Activated CD8-positive, alpha-beta memory T cell treated with anti-CD3 and anti-CD28 coated beads, Interleukin-2, amount 50 U/mL, for 48 hours (primary cell): ENCODE data around the gene UBA6.
"Not testable (repeated sequence)": the region's sequence is repeated elsewhere in the genome, so short reads cannot be mapped to it uniquely, and the experiment has no call there.

ENCODE experiments used
- DNase-seq: peaks from one replicate; pipeline ENCODE4 v3.0.0-alpha.2; 2020

Gene UBA6

GRCh38 chr4:67713529-67714247, 12.7 kb upstream of the UBA6 start:
- DNase-seq = no peak

GRCh38 chr4:67712650-67713528, 11.9 kb upstream of the UBA6 start:
- no peak for DNase-seq

- DNase-seq = no peak
Measured at GRCh38 chr4:67712000-67712625, 11.2 kb upstream of the UBA6 start.

GRCh38 chr4:67706682-67707081, 5.7 kb upstream of the UBA6 start:
- DNase-seq = not testable (repeated sequence)

- DNase-seq = no peak
Measured at GRCh38 chr4:67704843-67705242, 3.9 kb upstream of the UBA6 start.

- DNase-seq = no peak
Measured at GRCh38 chr4:67702166-67702565, 1.2 kb upstream of the UBA6 start.

- DNase-seq = no peak
Measured at GRCh38 chr4:67701517-67701850, 529 bp upstream of the UBA6 start.

- DNase-seq = no peak
Measured at GRCh38 chr4:67700116-67700737, 728 bp downstream of the UBA6 start.

- no peak for DNase-seq
Measured at GRCh38 chr4:67699603-67700002, 1.4 kb downstream of the UBA6 start.

GRCh38 chr4:67697860-67698687, 2.9 kb downstream of the UBA6 start:
- no peak for DNase-seq

GRCh38 chr4:67696061-67696460, 4.9 kb downstream of the UBA6 start:
- DNase-seq = no peak

- no peak for DNase-seq
Measured at GRCh38 chr4:67694662-67695061, 6.3 kb downstream of the UBA6 start.

- DNase-seq = no peak
Measured at GRCh38 chr4:67691328-67691727, 9.6 kb downstream of the UBA6 start.

GRCh38 chr4:67687636-67688035, 13.3 kb downstream of the UBA6 start:
- no peak for DNase-seq

- no peak for DNase-seq
Measured at GRCh38 chr4:67685532-67685859, 15.5 kb downstream of the UBA6 start.

GRCh38 chr4:67684839-67685531, 16.0 kb downstream of the UBA6 start:
- DNase-seq = no peak

- DNase-seq = no peak
Measured at GRCh38 chr4:67682266-67682665, 18.7 kb downstream of the UBA6 start.

- DNase-seq = no peak
Measured at GRCh38 chr4:67680581-67681222, 20.3 kb downstream of the UBA6 start.

- no peak for DNase-seq
Measured at GRCh38 chr4:67678612-67679011, 22.3 kb downstream of the UBA6 start.

GRCh38 chr4:67674098-67674497, 26.9 kb downstream of the UBA6 start:
- DNase-seq = no peak

- no peak for DNase-seq
Measured at GRCh38 chr4:67668315-67668714, 32.6 kb downstream of the UBA6 start.

- no peak for DNase-seq
Measured at GRCh38 chr4:67660418-67660817, 40.5 kb downstream of the UBA6 start.
